ENCODE measurements around the gene COPS2.

Gene COPS2

DNA sequence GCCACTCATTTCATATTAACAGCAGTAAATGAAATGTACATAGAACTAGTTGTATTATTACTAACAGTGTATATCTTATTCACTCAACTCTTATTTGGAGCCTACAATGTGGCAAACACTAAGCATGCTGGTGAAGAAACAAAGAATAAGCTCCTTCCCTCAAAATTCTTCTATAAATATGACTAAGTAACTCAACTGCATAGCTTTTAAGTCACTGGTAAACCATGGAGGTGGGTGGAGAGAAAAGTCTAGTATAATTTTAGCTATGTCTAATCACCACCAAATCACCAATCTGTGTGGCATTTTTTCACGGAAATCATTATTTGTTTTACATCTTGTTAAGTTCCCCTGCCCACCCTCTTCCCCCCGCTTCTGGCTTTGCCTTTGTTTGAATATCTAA, 17.5 kb downstream of the COPS2 start:
- Histone ChIP-seq H3K27ac (ENCODE audit: low read depth, low read length) (no peak overlapping the region), H3K9me3 (ENCODE audit: control insufficient read depth in 1 of 2, low read length in 2 of 2) (no peaks in the 10 kb centered on the region), H3K4me3 (ENCODE audit: low read depth in 1 of 2, low read length in 2 of 2) (no peak overlapping the region), H3K36me3 (ENCODE audit: control insufficient read depth in 1 of 2, insufficient read depth in 2 of 2, low read length in 2 of 2) (peaks cover 38 to 68% of the 10 kb centered on the region in 2 donors), H3K4me1 (ENCODE audit: control insufficient read depth in 1 of 2, insufficient read depth in 2 of 2, low read length in 2 of 2) (no peaks in the 10 kb centered on the region), H3K27me3 (ENCODE audit: control insufficient read depth in 1 of 2, insufficient read depth in 2 of 2, low read length in 2 of 2) (no peaks in the 10 kb centered on the region), H3K9ac (ENCODE audit: low read depth in 1 of 2, low read length in 2 of 2) (no peak overlapping the region)

DNA sequence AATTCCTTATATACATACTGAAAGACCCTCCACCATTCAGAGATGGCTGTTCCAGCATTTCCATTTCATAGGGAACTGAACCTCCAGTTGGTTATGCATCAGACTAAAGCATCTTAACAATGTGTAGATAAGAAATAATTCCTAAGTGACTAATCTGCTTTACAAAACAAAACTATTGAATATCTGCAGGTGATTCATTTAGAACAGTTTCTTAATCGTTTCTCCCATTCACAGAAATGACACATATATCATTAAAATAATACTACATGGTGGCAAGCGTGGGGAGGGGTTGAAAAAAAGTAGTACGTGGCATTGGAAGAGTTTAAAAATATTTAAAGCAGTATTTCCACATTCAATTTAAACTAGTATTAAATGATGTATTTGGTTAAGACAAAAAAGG, 19.5 kb downstream of the COPS2 start:
- Histone ChIP-seq H3K27me3 (ENCODE audit: control insufficient read depth in 1 of 2, insufficient read depth in 2 of 2, low read length in 2 of 2) (no peaks in the 10 kb centered on the region), H3K9me3 (ENCODE audit: control insufficient read depth in 1 of 2, low read length in 2 of 2) (no peaks in the 10 kb centered on the region), H3K36me3 (ENCODE audit: control insufficient read depth in 1 of 2, insufficient read depth in 2 of 2, low read length in 2 of 2) (peaks cover 29 to 58% of the 10 kb centered on the region in 2 donors), H3K4me3 (ENCODE audit: low read depth in 1 of 2, low read length in 2 of 2) (no peak overlapping the region), H3K9ac (ENCODE audit: low read depth in 1 of 2, low read length in 2 of 2) (no peak overlapping the region), H3K27ac (ENCODE audit: low read depth, low read length) (no peak overlapping the region), H3K4me1 (ENCODE audit: control insufficient read depth in 1 of 2, insufficient read depth in 2 of 2, low read length in 2 of 2) (no peaks in the 10 kb centered on the region)

DNA sequence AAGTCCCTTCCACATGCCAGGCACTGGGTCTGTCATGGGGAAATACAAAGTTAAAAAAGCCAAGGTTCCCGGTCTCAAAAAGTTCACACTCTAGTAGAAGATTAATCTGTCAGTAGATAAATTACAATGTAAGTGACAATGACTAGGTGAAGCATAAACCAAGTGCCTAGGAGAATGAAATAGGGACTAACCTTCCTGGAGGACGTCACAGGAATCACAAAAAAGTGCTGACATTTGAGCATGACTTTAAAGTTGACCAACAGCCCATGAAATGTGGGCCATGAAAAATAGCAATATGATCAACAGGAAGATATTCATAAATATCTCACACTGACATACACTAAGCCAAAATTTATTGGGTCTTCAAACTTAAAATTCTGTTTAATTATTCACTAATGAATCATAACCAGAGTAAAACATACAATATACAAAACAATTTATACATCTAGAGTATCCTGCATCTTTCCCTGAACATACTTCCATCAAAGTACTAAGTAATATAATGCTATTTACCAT, 20.0 kb downstream of the COPS2 start:
- Histone ChIP-seq H3K9ac (ENCODE audit: low read depth in 1 of 2, low read length in 2 of 2) (no peak overlapping the region), H3K27me3 (ENCODE audit: control insufficient read depth in 1 of 2, insufficient read depth in 2 of 2, low read length in 2 of 2) (no peaks in the 10 kb centered on the region), H3K4me1 (ENCODE audit: control insufficient read depth in 1 of 2, insufficient read depth in 2 of 2, low read length in 2 of 2) (no peaks in the 10 kb centered on the region), H3K9me3 (ENCODE audit: control insufficient read depth in 1 of 2, low read length in 2 of 2) (no peaks in the 10 kb centered on the region), H3K4me3 (ENCODE audit: low read depth in 1 of 2, low read length in 2 of 2) (no peak overlapping the region), H3K27ac (ENCODE audit: low read depth, low read length) (no peak overlapping the region), H3K36me3 (ENCODE audit: control insufficient read depth in 1 of 2, insufficient read depth in 2 of 2, low read length in 2 of 2) (peaks cover 32 to 57% of the 10 kb centered on the region in 2 donors)

DNA sequence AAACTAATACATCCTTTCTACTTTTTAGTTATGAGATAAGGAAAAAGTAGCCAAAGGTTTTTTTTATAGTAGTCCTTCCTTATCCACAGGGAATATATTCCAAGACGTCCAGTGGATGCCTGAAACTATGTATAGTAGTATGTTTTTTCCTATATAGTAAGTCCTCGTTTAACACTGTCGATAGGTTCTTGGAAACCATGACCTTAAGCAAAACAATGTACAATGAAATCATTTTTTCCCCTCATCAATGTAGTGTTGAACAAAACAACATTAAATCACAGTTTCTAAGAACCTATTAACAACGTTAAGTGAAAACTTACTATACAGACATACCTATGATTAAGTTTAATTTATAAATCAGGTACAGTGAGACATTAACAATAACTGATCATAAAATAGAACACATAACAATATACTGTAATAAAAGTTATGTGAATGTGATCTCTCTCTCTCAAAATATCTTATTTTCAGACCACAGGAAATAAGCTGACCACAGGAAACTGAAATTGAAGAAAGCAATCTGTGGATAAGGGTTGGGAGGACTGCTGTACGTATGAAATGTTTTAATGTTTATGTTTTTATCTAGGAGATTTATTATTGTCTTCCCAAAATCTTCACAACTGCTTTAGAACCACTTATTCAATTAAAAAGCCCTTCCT, 20.6 kb downstream of the COPS2 start:
- Histone ChIP-seq H3K36me3 (ENCODE audit: control insufficient read depth in 1 of 2, insufficient read depth in 2 of 2, low read length in 2 of 2) (peaks cover 35 to 60% of the 10 kb centered on the region in 2 donors), H3K4me3 (ENCODE audit: low read depth in 1 of 2, low read length in 2 of 2) (no peak overlapping the region), H3K27me3 (ENCODE audit: control insufficient read depth in 1 of 2, insufficient read depth in 2 of 2, low read length in 2 of 2) (no peaks in the 10 kb centered on the region), H3K27ac (ENCODE audit: low read depth, low read length) (no peak overlapping the region), H3K4me1 (ENCODE audit: control insufficient read depth in 1 of 2, insufficient read depth in 2 of 2, low read length in 2 of 2) (no peaks in the 10 kb centered on the region), H3K9ac (ENCODE audit: low read depth in 1 of 2, low read length in 2 of 2) (no peak overlapping the region), H3K9me3 (ENCODE audit: control insufficient read depth in 1 of 2, low read length in 2 of 2) (no peaks in the 10 kb centered on the region)

DNA sequence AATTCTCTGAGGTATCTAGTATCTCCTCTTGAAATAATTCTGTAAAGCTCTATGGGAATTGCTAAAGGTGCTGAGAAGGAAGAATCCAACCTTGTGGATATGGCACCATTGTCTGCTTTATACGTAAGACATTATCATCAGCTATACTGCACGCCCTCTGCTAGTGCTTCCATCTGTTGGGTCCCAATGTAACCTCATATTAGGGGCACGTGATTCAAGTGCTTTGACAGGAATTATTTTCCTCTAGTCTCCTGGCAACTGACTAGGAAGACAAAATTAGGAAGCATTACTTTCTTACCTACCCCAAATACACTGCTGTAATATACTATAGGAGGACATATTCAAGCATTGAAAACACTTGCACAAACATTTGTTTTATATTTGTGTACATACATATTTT, 24.0 kb downstream of the COPS2 start:
- H3K9ac ChIP-seq (ENCODE audit: low read depth in 1 of 2, low read length in 2 of 2), result no peak overlapping the region
- H3K9me3 ChIP-seq (ENCODE audit: control insufficient read depth in 1 of 2, low read length in 2 of 2), result no peaks in the 10 kb centered on the region
- H3K27me3 ChIP-seq (ENCODE audit: control insufficient read depth in 1 of 2, insufficient read depth in 2 of 2, low read length in 2 of 2), result no peaks in the 10 kb centered on the region
- no peak overlapping the region for H3K4me3 ChIP-seq (ENCODE audit: low read depth in 1 of 2, low read length in 2 of 2)
- no peaks in the 10 kb centered on the region for H3K4me1 ChIP-seq (ENCODE audit: control insufficient read depth in 1 of 2, insufficient read depth in 2 of 2, low read length in 2 of 2)
- no peak overlapping the region for H3K27ac ChIP-seq (ENCODE audit: low read depth, low read length)
- H3K36me3 ChIP-seq (ENCODE audit: control insufficient read depth in 1 of 2, insufficient read depth in 2 of 2, low read length in 2 of 2), result peaks cover 42 to 64% of the 10 kb centered on the region in 2 donors

DNA sequence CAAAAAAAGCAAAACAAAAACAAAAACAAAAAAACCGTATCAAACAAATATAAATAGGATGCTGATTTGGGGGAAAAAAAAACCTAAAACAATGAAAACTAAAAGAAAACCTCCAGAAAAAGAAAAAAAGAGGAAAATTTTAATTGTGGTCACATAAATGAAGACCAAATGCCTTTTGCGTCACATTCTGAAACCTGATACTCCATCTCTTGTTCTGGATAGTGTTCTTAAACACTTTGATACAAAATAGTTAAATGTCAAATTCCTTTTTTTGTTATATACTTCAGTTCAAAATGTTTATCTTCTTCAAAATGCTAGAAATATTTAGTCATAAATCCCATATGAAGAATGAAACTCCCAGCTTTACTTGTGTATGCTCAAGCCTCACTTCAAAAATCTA, 31.0 kb downstream of the COPS2 start:
- Histone ChIP-seq H3K36me3 (ENCODE audit: control insufficient read depth in 1 of 2, insufficient read depth in 2 of 2, low read length in 2 of 2) (peaks cover 7 to 25% of the 10 kb centered on the region in 2 donors), H3K4me3 (ENCODE audit: low read depth in 1 of 2, low read length in 2 of 2) (no peak overlapping the region), H3K27me3 (ENCODE audit: control insufficient read depth in 1 of 2, insufficient read depth in 2 of 2, low read length in 2 of 2) (no peaks in the 10 kb centered on the region)

DNA sequence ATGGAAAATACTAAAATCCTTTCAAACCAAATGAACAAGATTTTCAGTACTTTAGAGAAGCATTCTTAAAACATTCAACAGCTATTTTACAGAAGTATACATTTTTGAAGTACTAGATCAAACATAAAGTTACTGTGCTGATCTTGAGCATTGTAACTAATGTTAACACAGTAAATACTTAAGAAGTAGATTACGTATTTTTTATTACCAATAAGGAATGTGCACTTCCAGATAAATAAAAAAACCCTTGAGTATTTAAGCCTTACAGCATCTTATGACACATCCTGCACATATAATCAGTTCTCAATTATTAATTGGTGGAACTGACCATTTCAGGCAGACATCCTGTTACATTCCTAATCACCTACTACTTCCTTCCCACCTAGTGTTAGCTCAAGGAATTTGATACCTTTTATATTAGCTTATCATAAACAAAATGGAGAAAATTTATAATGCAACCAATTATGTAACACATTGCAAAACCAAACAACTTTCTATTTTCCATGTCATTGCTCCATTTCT, 32.8 kb downstream of the COPS2 start:
- no peaks in the 10 kb centered on the region for H3K9me3 ChIP-seq (ENCODE audit: control insufficient read depth in 1 of 2, low read length in 2 of 2)
- no peak overlapping the region for H3K27ac ChIP-seq (ENCODE audit: low read depth, low read length)
- H3K4me1 ChIP-seq (ENCODE audit: control insufficient read depth in 1 of 2, insufficient read depth in 2 of 2, low read length in 2 of 2), result no peaks in the 10 kb centered on the region
- peaks cover 0 to 10% of the 10 kb centered on the region in 2 donors for H3K36me3 ChIP-seq (ENCODE audit: control insufficient read depth in 1 of 2, insufficient read depth in 2 of 2, low read length in 2 of 2)
- H3K27me3 ChIP-seq (ENCODE audit: control insufficient read depth in 1 of 2, insufficient read depth in 2 of 2, low read length in 2 of 2), result no peaks in the 10 kb centered on the region
- H3K9ac ChIP-seq (ENCODE audit: low read depth in 1 of 2, low read length in 2 of 2), result no peak overlapping the region
- H3K4me3 ChIP-seq (ENCODE audit: low read depth in 1 of 2, low read length in 2 of 2), result no peak overlapping the region

More for the DNA sequence above, 31.0 kb downstream of the COPS2 start:
- Histone ChIP-seq H3K27ac (ENCODE audit: low read depth, low read length) (no peak overlapping the region), H3K4me1 (ENCODE audit: control insufficient read depth in 1 of 2, insufficient read depth in 2 of 2, low read length in 2 of 2) (no peaks in the 10 kb centered on the region), H3K9me3 (ENCODE audit: control insufficient read depth in 1 of 2, low read length in 2 of 2) (no peaks in the 10 kb centered on the region), H3K9ac (ENCODE audit: low read depth in 1 of 2, low read length in 2 of 2) (no peak overlapping the region)

DNA sequence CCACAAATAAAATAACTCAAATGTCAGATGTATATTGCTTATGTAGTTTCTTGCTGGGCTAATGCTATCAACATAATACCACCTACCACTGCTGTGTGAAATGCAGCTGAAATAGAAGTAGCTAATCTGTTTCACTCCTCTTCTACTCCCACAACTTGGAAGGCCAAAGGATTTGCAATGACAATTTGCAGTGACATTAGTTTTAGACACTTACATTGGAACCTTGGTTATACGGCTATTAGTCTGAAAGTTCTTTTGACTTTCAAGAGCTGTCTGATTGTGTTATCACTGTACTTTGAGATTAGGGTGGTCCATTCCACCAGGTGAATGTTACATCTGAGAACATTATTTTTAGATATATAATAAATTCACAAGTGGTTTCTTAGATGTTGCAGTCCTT, 33.5 kb downstream of the COPS2 start:
- peaks cover 0 to 5% of the 10 kb centered on the region in 2 donors for H3K36me3 ChIP-seq (ENCODE audit: control insufficient read depth in 1 of 2, insufficient read depth in 2 of 2, low read length in 2 of 2)
- H3K4me1 ChIP-seq (ENCODE audit: control insufficient read depth in 1 of 2, insufficient read depth in 2 of 2, low read length in 2 of 2), result no peaks in the 10 kb centered on the region
- no peak overlapping the region for H3K9ac ChIP-seq (ENCODE audit: low read depth in 1 of 2, low read length in 2 of 2)
- no peaks in the 10 kb centered on the region for H3K9me3 ChIP-seq (ENCODE audit: control insufficient read depth in 1 of 2, low read length in 2 of 2)
- no peak overlapping the region for H3K27ac ChIP-seq (ENCODE audit: low read depth, low read length)
- no peak overlapping the region for H3K4me3 ChIP-seq (ENCODE audit: low read depth in 1 of 2, low read length in 2 of 2)
- no peaks in the 10 kb centered on the region for H3K27me3 ChIP-seq (ENCODE audit: control insufficient read depth in 1 of 2, insufficient read depth in 2 of 2, low read length in 2 of 2)

DNA sequence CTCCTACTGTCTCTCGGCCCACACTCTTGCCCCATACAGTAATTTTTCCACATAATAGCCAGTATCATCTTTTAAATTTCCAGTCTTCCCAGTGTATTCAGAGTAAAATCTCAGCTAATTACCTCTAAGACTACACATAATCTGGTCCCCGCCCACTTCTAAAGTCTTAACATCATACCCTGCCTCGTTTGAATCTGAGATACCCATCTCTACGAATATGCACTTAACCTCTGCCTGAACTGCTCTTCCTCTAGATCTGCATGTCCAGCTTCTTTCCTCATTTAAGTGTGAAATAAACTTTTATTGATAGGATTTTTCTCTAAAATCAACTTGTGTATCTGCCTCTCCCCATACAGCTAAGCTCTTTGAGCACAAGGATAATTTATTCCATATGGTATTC, 34.6 kb downstream of the COPS2 start:
- Histone ChIP-seq H3K27me3 (ENCODE audit: control insufficient read depth in 1 of 2, insufficient read depth in 2 of 2, low read length in 2 of 2) (no peaks in the 10 kb centered on the region), H3K36me3 (ENCODE audit: control insufficient read depth in 1 of 2, insufficient read depth in 2 of 2, low read length in 2 of 2) (no peaks in the 10 kb centered on the region), H3K9ac (ENCODE audit: low read depth in 1 of 2, low read length in 2 of 2) (no peak overlapping the region), H3K9me3 (ENCODE audit: control insufficient read depth in 1 of 2, low read length in 2 of 2) (no peaks in the 10 kb centered on the region), H3K4me1 (ENCODE audit: control insufficient read depth in 1 of 2, insufficient read depth in 2 of 2, low read length in 2 of 2) (no peaks in the 10 kb centered on the region), H3K4me3 (ENCODE audit: low read depth in 1 of 2, low read length in 2 of 2) (no peak overlapping the region), H3K27ac (ENCODE audit: low read depth, low read length) (no peak overlapping the region)

DNA sequence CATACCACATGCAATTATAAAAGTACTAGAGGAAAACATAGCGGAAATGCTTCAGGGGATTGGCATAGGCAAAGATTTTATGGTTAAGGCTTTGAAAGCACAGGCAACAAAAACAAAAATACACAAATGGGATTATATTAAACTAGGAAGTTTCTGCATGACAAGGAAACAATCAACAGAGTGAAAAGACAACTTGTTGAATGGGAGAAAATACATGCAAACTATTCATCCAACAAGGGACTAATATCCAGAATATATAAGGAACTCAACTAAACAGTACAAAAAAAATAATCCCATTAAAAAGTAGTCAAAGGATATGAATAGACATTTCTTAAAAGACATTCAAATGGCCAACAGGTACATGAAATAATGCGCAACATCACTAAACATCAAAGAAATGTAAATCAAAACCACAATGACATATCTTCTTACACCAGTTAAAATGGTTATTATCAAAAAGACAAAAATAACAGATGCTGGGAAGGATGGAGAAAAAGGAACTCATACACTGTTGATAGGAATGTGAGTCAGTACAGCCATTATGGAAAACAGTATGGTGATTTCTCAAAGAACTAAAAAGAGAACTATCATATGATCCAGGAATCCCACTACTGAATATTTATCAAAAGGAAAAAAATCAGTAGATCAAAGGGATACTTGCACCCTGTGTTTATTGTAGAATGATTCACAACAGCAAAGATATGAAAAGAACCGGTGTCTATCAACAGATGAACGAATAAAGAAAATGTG, 39.1 kb downstream of the COPS2 start:
- no peaks in the 10 kb centered on the region for H3K27me3 ChIP-seq (ENCODE audit: control insufficient read depth in 1 of 2, insufficient read depth in 2 of 2, low read length in 2 of 2)
- no peaks in the 10 kb centered on the region for H3K4me1 ChIP-seq (ENCODE audit: control insufficient read depth in 1 of 2, insufficient read depth in 2 of 2, low read length in 2 of 2)
- H3K36me3 ChIP-seq (ENCODE audit: control insufficient read depth in 1 of 2, insufficient read depth in 2 of 2, low read length in 2 of 2), result peaks cover 9 to 15% of the 10 kb centered on the region in 2 donors
- H3K9ac ChIP-seq (ENCODE audit: low read depth in 1 of 2, low read length in 2 of 2), result no peak overlapping the region
- no peak overlapping the region for H3K27ac ChIP-seq (ENCODE audit: low read depth, low read length)
- H3K9me3 ChIP-seq (ENCODE audit: control insufficient read depth in 1 of 2, low read length in 2 of 2), result peaks cover 4 to 6% of the 10 kb centered on the region in 2 donors
- no peak overlapping the region for H3K4me3 ChIP-seq (ENCODE audit: low read depth in 1 of 2, low read length in 2 of 2)
